ENCODE data around the gene AIMP2. TPM values are rescaled to one million over a fixed set of nuclear protein-coding genes. Genes with fewer than 3 reads are reported as not detected.

Gene AIMP2
- 57.3 and 58.7 TPM in 2 replicates for total RNA-seq

GRCh38 chr7:6008668-6009611 is at the start of gene AIMP2, which contains the start of gene PMS2:
Gene AIMP2 (plus strand): TSS chr7:6009272. CDS start chr7:6009364, 92 bp downstream.
Gene PMS2 (minus strand): TSS chr7:6009049. CDS start chr7:6009019, 30 bp downstream.

DNA sequence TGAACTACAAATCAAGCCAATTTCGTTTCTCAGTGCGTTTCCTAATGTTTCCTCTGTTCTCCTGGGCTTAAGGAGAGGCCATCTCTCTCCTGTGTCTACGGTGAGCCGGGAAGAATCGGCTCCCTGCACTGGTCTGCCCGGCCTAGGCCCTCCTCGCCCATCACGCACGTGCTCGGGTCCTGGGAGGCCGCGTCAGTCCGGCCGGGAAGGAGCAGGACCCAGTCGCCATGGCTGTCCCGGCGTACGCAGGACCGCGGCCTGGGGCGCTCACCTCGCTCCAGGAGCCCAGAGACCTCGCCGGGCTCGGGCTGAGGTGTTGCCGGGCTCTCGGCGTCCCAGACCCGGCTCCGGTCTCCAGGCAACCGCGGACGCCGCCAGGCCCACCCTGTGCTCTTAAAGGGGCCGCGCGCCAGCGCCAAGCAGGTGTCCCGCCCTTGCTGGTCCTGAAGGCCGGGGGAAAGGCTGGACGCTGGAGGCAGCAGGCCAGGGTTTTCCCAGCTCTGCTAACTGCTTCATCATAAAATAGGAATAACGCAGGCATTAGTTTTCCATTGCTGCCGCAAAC is 38.6 kb upstream of the AIMP2 start, which contains the start of gene RSPH10B:
Gene RSPH10B, minus strand, starts transcription at position 343 of the 565 bp plus-strand sequence. CDS start 3,573 bp downstream, outside the sequence.

GRCh38 chr7:6030988-6031387 is 21.9 kb downstream of the AIMP2 start, which contains the start of gene ANKRD61:
Gene ANKRD61 (plus strand): TSS chr7:6031376. CDS start chr7:6031376, 0 bp downstream.

Small RNA genes within 50 kb of the gene (small RNA-seq; reads per million reads assigned to genes)
- gene RF00019 (ENCODE audit: low replicate concordance) (not detected), gene RNU6-218P (ENCODE audit: low replicate concordance) (not detected), gene SNORA80D (ENCODE audit: low replicate concordance) (16.2 reads per million, percentile 96 among the genes with 10 or more reads in this experiment)

Other genes with a start within 250 kb of the AIMP2 start
- gene RNF216, start 227.6 kb upstream of the AIMP2 start, total RNA-seq = 31.1 and 43.7 TPM in 2 replicates
- not detected in 2 replicates for gene OCM, start 128.5 kb upstream of the AIMP2 start, total RNA-seq
- 57.3 and 72.6 TPM in 2 replicates for gene CCZ1, start 110.5 kb upstream of the AIMP2 start, total RNA-seq
- under 0.01 TPM in 1 of 2 replicates, not detected in the other for gene RSPH10B, start 38.6 kb upstream of the AIMP2 start, total RNA-seq
- gene PMS2, start 223 bp upstream of the AIMP2 start, total RNA-seq = 16.6 and 17.8 TPM in 2 replicates
- 0.44 TPM in 1 of 2 replicates, not detected in the other for gene ANKRD61, start 22.1 kb downstream of the AIMP2 start, total RNA-seq
- 120 and 193 TPM in 2 replicates for gene EIF2AK1, start 49.9 kb downstream of the AIMP2 start, total RNA-seq
- gene USP42, start 95.7 kb downstream of the AIMP2 start, total RNA-seq = 8.3 and 9.3 TPM in 2 replicates

All from placental pericyte (primary cell).